ENCODE results near the gene ESYT2. TPM values are rescaled to one million over a fixed set of nuclear protein-coding genes. Genes with fewer than 3 reads are reported as not detected.

ESYT2 gene
- polyA plus RNA-seq, 4 donors, result 42.3 to 62.5 (median 47.9) TPM

DNA sequence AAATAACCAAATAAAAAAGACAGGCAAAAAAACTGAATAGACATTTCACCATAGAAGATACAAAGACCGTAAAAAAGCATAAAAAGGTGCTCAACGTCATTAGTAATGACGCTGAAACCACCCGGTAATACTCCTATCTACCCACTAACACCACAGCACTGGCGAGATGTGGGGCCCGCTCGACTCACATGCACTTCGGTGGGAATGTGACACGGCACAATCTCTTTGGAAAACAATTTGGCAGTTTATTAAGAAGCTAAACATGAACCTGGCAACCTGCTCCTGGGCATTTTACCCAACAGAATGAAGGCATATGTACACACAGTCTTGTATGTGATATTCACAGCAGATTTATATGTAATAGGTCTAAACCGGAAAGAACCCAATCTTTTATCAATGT lies 81.9 kb downstream of the ESYT2 start:
- no peak for DNase-seq (ENCODE audit: low read depth in 4 of 4, low spot score in 2 of 4)

GRCh38 chr7:158746957-158747356 lies 82.4 kb downstream of the ESYT2 start:
- DNase-seq (ENCODE audit: low read depth in 4 of 4, low spot score in 2 of 4), result no peak

- DNase-seq (ENCODE audit: low read depth in 4 of 4, low spot score in 2 of 4), result no peak
Observed at GRCh38 chr7:158745057-158745715, 84.1 kb downstream of the ESYT2 start.

DNA sequence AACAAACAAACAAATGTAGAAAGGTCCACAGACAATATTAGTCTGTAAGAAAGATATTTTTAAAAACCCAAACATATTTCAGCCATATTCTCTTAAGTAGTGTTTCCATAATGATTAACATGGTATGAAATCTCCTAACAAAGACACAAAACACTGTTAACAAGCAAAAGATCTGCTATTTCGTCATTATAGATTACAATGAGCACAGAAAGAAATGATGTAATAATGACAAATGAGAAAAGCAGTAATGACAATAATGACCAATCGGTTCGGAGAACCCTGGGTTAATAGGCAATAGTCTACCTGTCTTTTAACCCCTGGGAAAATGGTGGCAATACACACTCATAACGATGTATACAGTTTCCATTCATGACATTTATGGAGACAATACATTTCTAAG lies 85.2 kb downstream of the ESYT2 start:
- no peak for DNase-seq (ENCODE audit: low read depth in 4 of 4, low spot score in 2 of 4)

GRCh38 chr7:158743219-158743618 lies 86.1 kb downstream of the ESYT2 start:
- DNase-seq (ENCODE audit: low read depth in 4 of 4, low spot score in 2 of 4), result no peak

DNA sequence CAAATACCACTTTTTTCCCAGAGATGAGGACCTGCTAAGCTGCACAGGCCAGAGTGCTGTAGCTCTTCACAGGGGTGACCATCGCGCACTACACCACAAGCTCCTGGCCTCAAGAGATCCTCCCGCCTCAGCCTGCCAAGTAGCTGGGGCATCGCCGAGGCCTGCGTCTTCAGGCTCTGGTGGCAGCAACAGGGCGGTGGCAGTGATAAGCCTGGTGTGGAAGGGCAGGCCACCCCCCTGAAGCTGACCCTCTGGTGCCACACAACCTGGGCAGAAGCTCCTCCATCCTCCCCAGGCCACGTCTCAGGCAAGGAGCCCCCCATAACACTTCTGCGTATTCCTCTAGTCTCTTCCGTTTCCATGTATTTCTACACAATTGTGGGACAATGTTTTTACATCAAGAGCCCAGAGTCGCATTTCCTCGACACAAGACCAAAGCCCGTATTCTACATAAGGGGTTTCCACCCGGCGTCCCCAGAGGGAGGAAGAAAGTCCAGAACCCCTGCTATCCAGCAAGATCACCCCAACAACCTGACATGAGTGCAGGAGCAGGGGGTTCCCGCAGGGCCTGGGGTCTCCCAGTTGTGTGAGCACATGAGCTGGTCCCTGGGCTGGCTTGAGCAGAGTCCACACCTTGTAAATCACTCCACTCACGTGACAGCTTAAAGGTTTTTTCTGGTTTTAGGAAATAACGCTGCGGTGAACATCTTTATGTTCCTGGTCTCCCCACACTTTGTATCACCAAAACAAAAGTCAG lies 87.1 kb downstream of the ESYT2 start:
- DNase-seq (ENCODE audit: low read depth in 4 of 4, low spot score in 2 of 4), result no peak

- no peak for DNase-seq (ENCODE audit: low read depth in 4 of 4, low spot score in 2 of 4)
Observed at GRCh38 chr7:158741294-158741666, 88.0 kb downstream of the ESYT2 start.

DNA sequence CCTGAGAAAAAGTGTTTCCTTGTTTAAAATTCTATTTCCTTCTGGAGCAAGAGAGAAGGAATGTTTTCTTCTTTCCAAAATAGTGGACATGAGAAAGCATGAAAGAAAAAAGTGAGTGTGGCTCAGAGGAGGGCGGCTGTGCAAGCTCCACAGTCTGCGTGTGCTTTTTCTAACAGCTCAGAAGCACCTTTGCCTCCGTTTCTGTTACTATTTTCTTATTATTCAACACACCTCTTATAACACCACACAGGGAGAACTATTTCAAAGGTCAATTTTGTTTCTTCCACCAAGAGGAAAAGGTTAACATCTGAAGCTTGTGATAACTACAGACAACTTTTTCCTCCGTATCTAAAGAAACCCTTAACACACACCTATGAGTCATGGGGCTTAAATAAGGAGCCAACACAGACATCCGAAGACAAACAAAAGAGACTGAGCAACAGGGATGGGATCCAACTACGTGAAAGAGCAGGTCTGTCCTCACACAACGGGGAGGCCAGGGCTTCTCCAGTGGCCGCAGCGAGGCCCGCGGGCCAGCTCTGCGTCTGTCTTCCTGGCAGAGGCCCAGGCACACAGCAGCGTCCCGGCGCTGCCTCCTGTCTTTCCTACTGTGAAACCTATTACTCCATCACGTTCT lies 88.5 kb downstream of the ESYT2 start:
- DNase-seq (ENCODE audit: low read depth in 4 of 4, low spot score in 2 of 4), result no peak

DNA sequence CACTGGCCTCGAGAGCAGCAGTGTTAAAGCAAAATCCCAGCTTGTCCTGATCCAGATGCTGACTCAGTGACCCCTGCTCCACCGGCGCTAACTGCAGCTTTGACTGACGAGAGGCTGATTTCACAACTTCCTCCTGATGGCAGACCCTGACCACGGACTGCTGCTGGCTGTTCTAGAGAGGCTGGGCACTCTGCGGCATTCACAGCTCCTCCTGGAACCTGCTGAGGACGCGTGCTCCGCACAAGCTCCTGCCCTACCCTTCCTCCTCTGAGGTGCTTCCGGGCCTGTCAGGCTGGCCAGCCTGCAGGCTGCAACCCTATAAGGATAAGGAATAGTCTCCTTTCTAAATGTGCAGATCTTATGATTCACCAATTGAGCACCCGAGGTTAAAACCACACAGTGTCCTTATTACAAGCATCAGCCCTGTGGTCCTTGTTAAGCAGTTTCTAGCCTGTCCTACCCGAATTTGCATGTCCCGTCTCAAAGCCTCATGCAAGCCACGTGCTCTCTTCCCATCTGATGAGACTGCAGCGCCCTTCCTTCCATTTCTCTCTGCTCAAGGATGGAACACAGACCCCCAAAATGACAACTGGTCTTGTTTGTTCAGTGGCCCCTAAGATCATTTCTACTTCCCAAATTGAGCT lies 89.2 kb downstream of the ESYT2 start:
- no peak for DNase-seq (ENCODE audit: low read depth in 4 of 4, low spot score in 2 of 4)

DNA sequence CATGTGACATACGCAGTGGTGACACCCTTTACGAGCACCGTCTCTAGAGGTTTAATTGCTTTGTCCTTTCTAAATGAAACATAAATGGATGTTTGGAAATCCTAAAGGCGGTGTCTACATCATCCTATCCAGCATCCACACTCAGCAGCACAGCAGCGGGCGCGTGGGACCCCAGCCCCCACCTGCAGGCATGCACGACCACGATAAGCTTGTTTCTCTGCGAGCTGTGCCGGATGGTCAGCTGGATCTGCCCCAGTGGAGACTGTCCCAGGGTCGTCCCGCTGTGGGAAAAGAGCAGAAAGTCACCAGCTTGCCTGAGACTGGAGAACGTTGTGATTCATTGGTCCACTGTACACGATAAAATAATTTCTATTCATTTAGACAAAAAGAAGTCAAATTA lies 90.5 kb downstream of the ESYT2 start:
- no peak for DNase-seq (ENCODE audit: low read depth in 4 of 4, low spot score in 2 of 4)

GRCh38 chr7:158737064-158737695 lies 92.1 kb downstream of the ESYT2 start:
- no peak for DNase-seq (ENCODE audit: low read depth in 4 of 4, low spot score in 2 of 4)

GRCh38 chr7:158735935-158736334 lies 93.4 kb downstream of the ESYT2 start:
- DNase-seq (ENCODE audit: low read depth in 4 of 4, low spot score in 2 of 4), result no peak

GRCh38 chr7:158734861-158735260 lies 94.4 kb downstream of the ESYT2 start:
- DNase-seq (ENCODE audit: low read depth in 4 of 4, low spot score in 2 of 4), result no peak

DNA sequence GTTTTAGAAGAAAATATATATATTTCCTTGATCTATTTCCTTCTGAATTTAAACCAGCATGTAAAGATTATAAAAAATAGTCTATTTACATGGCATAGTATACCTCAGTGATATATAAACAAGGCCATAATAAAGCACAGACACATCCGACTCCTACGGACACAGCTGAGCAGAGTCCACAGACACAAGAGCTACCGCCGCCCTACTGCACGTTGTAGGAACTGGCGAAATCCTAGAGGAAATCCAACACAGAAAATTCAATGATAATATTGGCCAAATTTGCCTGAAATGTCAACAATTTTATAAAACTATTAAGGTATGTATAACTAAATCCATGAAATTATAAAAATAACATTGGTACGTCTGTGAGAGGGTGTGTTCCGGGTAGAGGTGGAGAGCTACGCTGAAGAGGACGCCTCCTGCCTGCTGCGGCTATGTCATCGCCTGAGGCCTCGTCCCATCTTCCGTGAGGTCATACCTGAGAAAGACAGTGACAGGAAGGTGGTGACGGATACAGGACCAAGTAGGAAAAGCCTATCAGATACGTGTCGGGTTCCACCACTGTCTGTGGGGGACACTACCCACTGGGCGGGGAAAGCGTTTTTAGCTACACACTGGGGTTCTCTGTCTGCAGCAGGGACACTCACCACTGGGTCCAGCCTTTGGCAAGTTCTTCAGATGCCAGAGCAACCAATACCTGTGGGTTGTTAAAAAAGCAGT lies 95.4 kb downstream of the ESYT2 start:
- DNase-seq (ENCODE audit: low read depth in 4 of 4, low spot score in 2 of 4), result no peak

- DNase-seq (ENCODE audit: low read depth in 4 of 4, low spot score in 2 of 4), result no peak
Observed at GRCh38 chr7:158733220-158733519, 96.1 kb downstream of the ESYT2 start.

- DNase-seq (ENCODE audit: low read depth in 4 of 4, low spot score in 2 of 4), result no peak
Observed at GRCh38 chr7:158732494-158733219, 96.7 kb downstream of the ESYT2 start.

GRCh38 chr7:158731761-158732160 lies 97.5 kb downstream of the ESYT2 start:
- DNase-seq (ENCODE audit: low read depth in 4 of 4, low spot score in 2 of 4), result no peak

GRCh38 chr7:158730383-158731346 lies 98.6 kb downstream of the ESYT2 start:
- DNase-seq (ENCODE audit: low read depth in 4 of 4, low spot score in 2 of 4), result no peak
